Liver (tissue), 9 donors: ENCODE results near the gene CDCA5. TPM values are rescaled to one million over a fixed set of nuclear protein-coding genes. Genes with fewer than 3 reads are reported as not detected.

Experiments used
- DNase-seq: peaks from one replicate; pipeline ENCODE4 v3.0.0-alpha.2; 2017; ENCODE audit warnings: low spot score
- H3K27ac ChIP-seq, 2 donors: one replicate each; pipeline ENCODE4 v1.7.0; 2013; ENCODE audit warnings: inconsistent platforms in 2 of 2, low read length in 2 of 2, control low read depth in 1 of 2, low read depth in 1 of 2, mild to moderate bottlenecking in 1 of 2
- H3K27me3 ChIP-seq, 4 donors: one replicate each; pipeline versions ENCODE4 v1.6.1 to v1.7.0; 2013; ENCODE audit warnings: low read length in 3 of 4, inconsistent platforms in 1 of 4, mild to moderate bottlenecking in 1 of 4, moderate library complexity in 1 of 4; ENCODE audit not compliant: control insufficient read depth in 4 of 4, insufficient read depth in 4 of 4
- H3K36me3 ChIP-seq, 4 donors: one replicate each; pipeline versions ENCODE4 v1.6.1 to v1.7.0; 2013; ENCODE audit warnings: low read length in 3 of 4, mild to moderate bottlenecking in 3 of 4, low read depth in 1 of 4, moderate library complexity in 1 of 4; ENCODE audit not compliant: control insufficient read depth in 4 of 4, insufficient read depth in 3 of 4
- H3K4me1 ChIP-seq, 4 donors: one replicate each; pipeline versions ENCODE4 v1.6.1 to v1.7.0; 2013; ENCODE audit warnings: low read length in 3 of 4, mild to moderate bottlenecking in 3 of 4, moderate library complexity in 1 of 4; ENCODE audit not compliant: control insufficient read depth in 4 of 4, insufficient read depth in 4 of 4
- H3K4me3 ChIP-seq, 3 donors: one replicate each; pipeline versions ENCODE4 v1.6.1 to v1.7.0; 2013; ENCODE audit warnings: low read length in 3 of 3, control low read depth in 1 of 3, low read depth in 1 of 3, mild to moderate bottlenecking in 1 of 3
- H3K9ac ChIP-seq, 2 donors: one replicate each; pipeline ENCODE4 v1.7.0; 2013; ENCODE audit warnings: low read length in 2 of 2, mild to moderate bottlenecking in 2 of 2, moderate library complexity in 2 of 2, control low read depth in 1 of 2, low read depth in 1 of 2
- H3K9me3 ChIP-seq, 4 donors: one replicate each; pipeline versions ENCODE4 v1.6.1 to v1.7.0; 2013; ENCODE audit warnings: low read length in 3 of 4; ENCODE audit not compliant: control insufficient read depth in 4 of 4
- EGR1 ChIP-seq, 2 donors: IDR thresholded peaks; 2 replicates each; pipeline ENCODE4 v1.6.1; 2016 to 2018; ENCODE audit warnings: antibody characterized with exemption in 2 of 2, low read depth in 2 of 2
- FOXA2 ChIP-seq: IDR thresholded peaks from 2 replicates; pipeline ENCODE4 v1.6.1; 2016; ENCODE audit warnings: antibody characterized with exemption
- GABPA ChIP-seq, 2 donors: IDR thresholded peaks in 1 of 2; conservative IDR thresholded peaks in 1 of 2; 2 replicates each; pipeline ENCODE4 v1.6.1; 2016; ENCODE audit warnings: antibody characterized with exemption in 2 of 2, mild to moderate bottlenecking in 1 of 2, moderate library complexity in 1 of 2
- HNF4A ChIP-seq, 2 donors: conservative IDR thresholded peaks; 2 replicates each; pipeline ENCODE4 v1.6.1; 2016; ENCODE audit warnings: antibody characterized with exemption in 2 of 2, mild to moderate bottlenecking in 2 of 2
- JUND ChIP-seq, 2 donors: IDR thresholded peaks; 2 replicates each; pipeline ENCODE4 v1.6.1; 2016; ENCODE audit warnings: antibody characterized with exemption in 2 of 2
- NR2F2 ChIP-seq: IDR thresholded peaks from 2 replicates; pipeline ENCODE4 v1.6.1; 2016; ENCODE audit warnings: antibody characterized with exemption
- RAD21 ChIP-seq, 2 donors: IDR thresholded peaks; 2 replicates each; pipeline ENCODE4 v1.6.1; 2016; ENCODE audit warnings: antibody characterized with exemption in 2 of 2, mild to moderate bottlenecking in 2 of 2
- RXRA ChIP-seq, 2 donors: IDR thresholded peaks; 2 replicates each; pipeline ENCODE4 v1.6.1; 2017 to 2018; ENCODE audit warnings: antibody characterized with exemption in 2 of 2, mild to moderate bottlenecking in 1 of 2
- SP1 ChIP-seq: IDR thresholded peaks from 2 replicates; pipeline ENCODE4 v1.6.1; 2018; ENCODE audit warnings: antibody characterized with exemption, mild to moderate bottlenecking
- TAF1 ChIP-seq: conservative IDR thresholded peaks from 2 replicates; pipeline ENCODE4 v1.6.1; 2016; ENCODE audit warnings: antibody characterized with exemption, mild to moderate bottlenecking
- YY1 ChIP-seq: IDR thresholded peaks from 2 replicates; pipeline ENCODE4 v1.6.1; 2016; ENCODE audit warnings: antibody characterized with exemption, mild to moderate bottlenecking
- WGBS: extraction: QIAGEN DNeasy Blood & Tissue Kit; methylation state at CpG from one replicate; pipeline ENCODE4 v1.1.7; 2013; 5-methylcytosine and 5-hydroxymethylcytosine counted together
- polyA plus RNA-seq, 2 donors: library from polyadenylated mRNA; stranded (reverse) in 1 of 2; unstranded in 1 of 2; fragments of 200-250 nt in 1 of 2; fragments of >200 nt in 1 of 2; fragmentation: Nextera tagmentation in 1 of 2; extraction: Ambion mirVana in 1 of 2; gene quantifications; one replicate each; pipeline versions ENCODE4 v1.2.1 to v1.2.3, GENCODE V29; 2013 to 2015
- total RNA-seq, 2 donors: library from RNA; depleted of rRNA; stranded (reverse); fragments of >200 nt; gene quantifications; one replicate each; pipeline ENCODE4 v1.2.3, GENCODE V29; 2014
- TF ChIP-seq, protein P1 (sequence below): fragments of 150-350 bp; IDR thresholded peaks from 2 replicates; pipeline ENCODE4 v1.5.1; 2017; ENCODE audit warnings: improper control_type of control experiment, low read depth, low read length; ENCODE audit not compliant: missing input control
- TF ChIP-seq, protein P2 (sequence below): IDR thresholded peaks from 2 replicates; pipeline ENCODE4 v1.6.1; 2016; ENCODE audit warnings: antibody characterized with exemption, mild to moderate bottlenecking
- TF ChIP-seq, protein P3 (sequence below): IDR thresholded peaks from 2 replicates; pipeline ENCODE4 v1.6.1; 2016; ENCODE audit warnings: antibody characterized with exemption
- TF ChIP-seq, protein P4 (sequence below): IDR thresholded peaks from 2 replicates; pipeline ENCODE4 v1.6.1; 2016; ENCODE audit warnings: antibody characterized with exemption
- TF ChIP-seq, protein P5 (sequence below): IDR thresholded peaks from 2 replicates; pipeline ENCODE4 v1.6.1; 2016; ENCODE audit warnings: antibody characterized with exemption
- donor health status: healthy.
- donor health status: healthy.
- donor health status: healthy.
- donor health status: healthy.
- donor health status: healthy.

Gene CDCA5
- total and polyA plus RNA-seq, 4 donors, result 0.17 to 12.0 (median 1.7) TPM

DNA sequence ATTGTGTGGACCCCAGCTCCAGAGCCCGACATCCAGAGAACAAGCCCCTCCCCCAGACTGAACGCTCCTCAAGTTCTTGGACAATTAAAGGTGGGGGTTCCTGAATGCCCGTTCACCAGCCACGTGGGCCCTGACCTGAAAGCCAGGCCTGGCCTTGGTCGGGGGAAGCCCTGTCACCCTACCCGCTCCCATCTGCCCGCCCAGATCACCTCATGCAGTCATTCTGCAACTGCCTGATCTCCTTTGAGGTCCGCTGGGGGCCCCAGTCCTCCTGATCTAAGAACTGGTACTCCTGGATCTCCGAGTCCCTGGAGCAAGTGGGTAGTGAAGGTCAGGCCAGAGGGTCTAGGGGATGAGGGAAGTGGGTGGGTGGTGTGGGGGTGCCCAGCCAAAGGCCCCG is 16.4 kb downstream of the CDCA5 start:
- no peak overlapping the region for H3K4me3 ChIP-seq

DNA sequence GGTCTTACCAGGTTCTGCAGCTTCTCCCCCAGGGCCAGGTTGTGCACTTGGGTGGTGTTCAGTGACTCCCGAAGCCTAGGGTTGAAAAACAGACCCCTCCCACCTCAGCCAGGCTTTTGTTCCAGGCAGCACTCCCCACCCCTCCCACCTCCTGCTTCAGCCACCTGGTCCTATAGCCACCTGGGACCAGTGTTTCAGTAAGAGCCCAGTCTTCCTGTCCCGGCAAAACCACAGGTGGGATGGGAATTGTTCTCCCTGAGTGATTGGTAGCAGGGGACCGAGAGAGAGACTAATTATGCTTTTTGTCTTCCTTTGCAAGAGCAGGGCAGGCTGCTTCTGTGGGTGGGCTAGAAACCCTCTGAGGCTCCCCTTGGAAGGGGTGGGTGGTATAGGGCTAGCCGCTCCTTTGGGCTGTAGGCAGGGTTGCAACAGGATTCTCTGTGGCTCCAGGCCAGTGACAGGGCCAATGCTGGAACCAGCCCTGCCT is 17.0 kb downstream of the CDCA5 start:
- Histone ChIP-seq H3K27ac (no peak overlapping the region), H3K27me3 (no peaks in the 10 kb centered on the region), H3K9ac (no peak overlapping the region), H3K9me3 (no peaks in the 10 kb centered on the region), H3K4me1 (no peaks in the 10 kb centered on the region), H3K4me3 (no peak overlapping the region), H3K36me3 (no peaks in the 10 kb centered on the region)
- no peak for DNase-seq
- WGBS, result 95% methylated on average over 4 of the region's 4 CpGs
- no peak for TF ChIP-seq EGR1 (IDR thresholded peaks at IDR 0.05; ENCODE audit: low read depth in 2 of 2)
- no peak for TF ChIP-seq FOXA2
- TF ChIP-seq, protein P1, sequence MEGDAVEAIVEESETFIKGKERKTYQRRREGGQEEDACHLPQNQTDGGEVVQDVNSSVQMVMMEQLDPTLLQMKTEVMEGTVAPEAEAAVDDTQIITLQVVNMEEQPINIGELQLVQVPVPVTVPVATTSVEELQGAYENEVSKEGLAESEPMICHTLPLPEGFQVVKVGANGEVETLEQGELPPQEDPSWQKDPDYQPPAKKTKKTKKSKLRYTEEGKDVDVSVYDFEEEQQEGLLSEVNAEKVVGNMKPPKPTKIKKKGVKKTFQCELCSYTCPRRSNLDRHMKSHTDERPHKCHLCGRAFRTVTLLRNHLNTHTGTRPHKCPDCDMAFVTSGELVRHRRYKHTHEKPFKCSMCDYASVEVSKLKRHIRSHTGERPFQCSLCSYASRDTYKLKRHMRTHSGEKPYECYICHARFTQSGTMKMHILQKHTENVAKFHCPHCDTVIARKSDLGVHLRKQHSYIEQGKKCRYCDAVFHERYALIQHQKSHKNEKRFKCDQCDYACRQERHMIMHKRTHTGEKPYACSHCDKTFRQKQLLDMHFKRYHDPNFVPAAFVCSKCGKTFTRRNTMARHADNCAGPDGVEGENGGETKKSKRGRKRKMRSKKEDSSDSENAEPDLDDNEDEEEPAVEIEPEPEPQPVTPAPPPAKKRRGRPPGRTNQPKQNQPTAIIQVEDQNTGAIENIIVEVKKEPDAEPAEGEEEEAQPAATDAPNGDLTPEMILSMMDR, result no peak
- TF ChIP-seq RXRA (IDR thresholded peaks at IDR 0.05), result no peak

More for the DNA sequence above, 16.4 kb downstream of the CDCA5 start:
- Histone ChIP-seq H3K27me3 (no peaks in the 10 kb centered on the region), H3K9ac (no peak overlapping the region), H3K27ac (no peak overlapping the region), H3K9me3 (no peaks in the 10 kb centered on the region), H3K4me1 (no peaks in the 10 kb centered on the region), H3K36me3 (no peaks in the 10 kb centered on the region)
- TF ChIP-seq YY1, result no peak
- TF ChIP-seq GABPA (IDR thresholded peaks at IDR 0.05 in 1 of 2, conservative IDR thresholded peaks at IDR 0.05 in 1 of 2), result no peak
- TF ChIP-seq, protein P1, result no peak
- no peak for TF ChIP-seq RXRA (IDR thresholded peaks at IDR 0.05)
- TF ChIP-seq, protein P2, sequence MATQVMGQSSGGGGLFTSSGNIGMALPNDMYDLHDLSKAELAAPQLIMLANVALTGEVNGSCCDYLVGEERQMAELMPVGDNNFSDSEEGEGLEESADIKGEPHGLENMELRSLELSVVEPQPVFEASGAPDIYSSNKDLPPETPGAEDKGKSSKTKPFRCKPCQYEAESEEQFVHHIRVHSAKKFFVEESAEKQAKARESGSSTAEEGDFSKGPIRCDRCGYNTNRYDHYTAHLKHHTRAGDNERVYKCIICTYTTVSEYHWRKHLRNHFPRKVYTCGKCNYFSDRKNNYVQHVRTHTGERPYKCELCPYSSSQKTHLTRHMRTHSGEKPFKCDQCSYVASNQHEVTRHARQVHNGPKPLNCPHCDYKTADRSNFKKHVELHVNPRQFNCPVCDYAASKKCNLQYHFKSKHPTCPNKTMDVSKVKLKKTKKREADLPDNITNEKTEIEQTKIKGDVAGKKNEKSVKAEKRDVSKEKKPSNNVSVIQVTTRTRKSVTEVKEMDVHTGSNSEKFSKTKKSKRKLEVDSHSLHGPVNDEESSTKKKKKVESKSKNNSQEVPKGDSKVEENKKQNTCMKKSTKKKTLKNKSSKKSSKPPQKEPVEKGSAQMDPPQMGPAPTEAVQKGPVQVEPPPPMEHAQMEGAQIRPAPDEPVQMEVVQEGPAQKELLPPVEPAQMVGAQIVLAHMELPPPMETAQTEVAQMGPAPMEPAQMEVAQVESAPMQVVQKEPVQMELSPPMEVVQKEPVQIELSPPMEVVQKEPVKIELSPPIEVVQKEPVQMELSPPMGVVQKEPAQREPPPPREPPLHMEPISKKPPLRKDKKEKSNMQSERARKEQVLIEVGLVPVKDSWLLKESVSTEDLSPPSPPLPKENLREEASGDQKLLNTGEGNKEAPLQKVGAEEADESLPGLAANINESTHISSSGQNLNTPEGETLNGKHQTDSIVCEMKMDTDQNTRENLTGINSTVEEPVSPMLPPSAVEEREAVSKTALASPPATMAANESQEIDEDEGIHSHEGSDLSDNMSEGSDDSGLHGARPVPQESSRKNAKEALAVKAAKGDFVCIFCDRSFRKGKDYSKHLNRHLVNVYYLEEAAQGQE, result no peak
- TF ChIP-seq, protein P3, sequence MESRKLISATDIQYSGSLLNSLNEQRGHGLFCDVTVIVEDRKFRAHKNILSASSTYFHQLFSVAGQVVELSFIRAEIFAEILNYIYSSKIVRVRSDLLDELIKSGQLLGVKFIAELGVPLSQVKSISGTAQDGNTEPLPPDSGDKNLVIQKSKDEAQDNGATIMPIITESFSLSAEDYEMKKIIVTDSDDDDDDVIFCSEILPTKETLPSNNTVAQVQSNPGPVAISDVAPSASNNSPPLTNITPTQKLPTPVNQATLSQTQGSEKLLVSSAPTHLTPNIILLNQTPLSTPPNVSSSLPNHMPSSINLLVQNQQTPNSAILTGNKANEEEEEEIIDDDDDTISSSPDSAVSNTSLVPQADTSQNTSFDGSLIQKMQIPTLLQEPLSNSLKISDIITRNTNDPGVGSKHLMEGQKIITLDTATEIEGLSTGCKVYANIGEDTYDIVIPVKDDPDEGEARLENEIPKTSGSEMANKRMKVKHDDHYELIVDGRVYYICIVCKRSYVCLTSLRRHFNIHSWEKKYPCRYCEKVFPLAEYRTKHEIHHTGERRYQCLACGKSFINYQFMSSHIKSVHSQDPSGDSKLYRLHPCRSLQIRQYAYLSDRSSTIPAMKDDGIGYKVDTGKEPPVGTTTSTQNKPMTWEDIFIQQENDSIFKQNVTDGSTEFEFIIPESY, result no peak
- TF ChIP-seq NR2F2, result no peak
- no peak for TF ChIP-seq TAF1
- no peak for TF ChIP-seq EGR1 (IDR thresholded peaks at IDR 0.05; ENCODE audit: low read depth in 2 of 2)
- TF ChIP-seq, protein P4, sequence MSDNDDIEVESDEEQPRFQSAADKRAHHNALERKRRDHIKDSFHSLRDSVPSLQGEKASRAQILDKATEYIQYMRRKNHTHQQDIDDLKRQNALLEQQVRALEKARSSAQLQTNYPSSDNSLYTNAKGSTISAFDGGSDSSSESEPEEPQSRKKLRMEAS, result no peak
- TF ChIP-seq JUND (IDR thresholded peaks at IDR 0.05), result no peak
- TF ChIP-seq FOXA2, result no peak
- TF ChIP-seq, protein P5, sequence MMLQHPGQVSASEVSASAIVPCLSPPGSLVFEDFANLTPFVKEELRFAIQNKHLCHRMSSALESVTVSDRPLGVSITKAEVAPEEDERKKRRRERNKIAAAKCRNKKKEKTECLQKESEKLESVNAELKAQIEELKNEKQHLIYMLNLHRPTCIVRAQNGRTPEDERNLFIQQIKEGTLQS, result no peak
- no peak for TF ChIP-seq SP1
- no peak for TF ChIP-seq RAD21 (IDR thresholded peaks at IDR 0.05)
- no peak for TF ChIP-seq HNF4A (conservative IDR thresholded peaks at IDR 0.05)
- no peak for DNase-seq
- WGBS, result 92% methylated on average over 10 of the region's 10 CpGs
